Lung (tissue), 12 donors: ENCODE data around the gene SEMA4C. TPM values are rescaled to one million over a fixed set of nuclear protein-coding genes. Genes with fewer than 3 reads are reported as not detected.

Source experiments
- ATAC-seq: fragments of 200-7000 bp; cut with Tn5 transposase; one replicate; pipeline ENCODE4 v1.9.1; 2020; ENCODE audit warnings: moderate number of reproducible peaks; ENCODE audit not compliant: insufficient read depth, low FRiP score
- DNase-seq, 3 donors: peaks; one replicate each; pipeline ENCODE4 v3.0.0-alpha.2; 2013 to 2017
- H3K27ac ChIP-seq, 2 donors: one replicate each; pipeline ENCODE4 v1.5.1; 2013; ENCODE audit warnings: mild to moderate bottlenecking in 2 of 2, moderate library complexity in 2 of 2, control low read depth in 1 of 2, inconsistent platforms in 1 of 2, low read depth in 1 of 2, low read length in 1 of 2
- H3K27me3 ChIP-seq, 3 donors: one replicate each; pipeline ENCODE4 v1.5.1; 2013; ENCODE audit warnings: low read length in 2 of 3; ENCODE audit not compliant: control insufficient read depth in 3 of 3, insufficient read depth in 3 of 3
- H3K36me3 ChIP-seq, 4 donors: one replicate each; pipeline ENCODE4 v1.5.1; 2013; ENCODE audit warnings: low read length in 4 of 4, mild to moderate bottlenecking in 1 of 4, moderate library complexity in 1 of 4; ENCODE audit not compliant: control insufficient read depth in 4 of 4, insufficient read depth in 4 of 4
- H3K4me1 ChIP-seq, 5 donors: one replicate each; pipeline ENCODE4 v1.5.1; 2013; ENCODE audit warnings: low read length in 5 of 5, mild to moderate bottlenecking in 2 of 5, moderate library complexity in 1 of 5; ENCODE audit not compliant: control insufficient read depth in 5 of 5, insufficient read depth in 5 of 5
- H3K4me3 ChIP-seq: one replicate; pipeline ENCODE4 v1.5.1; 2013; ENCODE audit warnings: mild to moderate bottlenecking, control low read depth, moderate library complexity
- H3K9ac ChIP-seq, 2 donors: one replicate each; pipeline ENCODE4 v1.5.1; 2013; ENCODE audit warnings: low read length in 2 of 2, control low read depth in 1 of 2; ENCODE audit not compliant: insufficient read depth in 1 of 2
- H3K9me3 ChIP-seq, 4 donors: one replicate each; pipeline ENCODE4 v1.5.1; 2013; ENCODE audit warnings: low read length in 3 of 4, mild to moderate bottlenecking in 1 of 4, moderate library complexity in 1 of 4; ENCODE audit not compliant: control insufficient read depth in 4 of 4, insufficient read depth in 3 of 4
- CTCF ChIP-seq: IDR thresholded peaks from 2 replicates; pipeline ENCODE4 v1.5.1; 2012; ENCODE audit warnings: mild to moderate bottlenecking; ENCODE audit errors: control extremely low read depth, extremely low read depth
- WGBS, 2 donors: extraction: QIAGEN DNeasy Blood & Tissue Kit; methylation state at CpG; one replicate each; pipeline ENCODE4 v1.1.7; 2013; 5-methylcytosine and 5-hydroxymethylcytosine counted together
- polyA plus RNA-seq, 2 donors: library from polyadenylated mRNA; stranded (reverse); fragments of 200-250 nt; gene quantifications; one replicate each; pipeline ENCODE4 v1.2.1, GENCODE V29; 2013
- total RNA-seq, 2 donors: library from RNA; depleted of rRNA in 1 of 2; stranded (reverse); fragments of >200 nt in 1 of 2; gene quantifications; one replicate each; pipeline ENCODE4 v1.2.1, GENCODE V29; 2014 to 2021
- donor health status: control.
- donor health status: control.
- donor health status: Bipolar disorder and iron deficiency.
- donor health status: healthy.
- donor health status: DM: yes; HTN: yes; CAD: no.

SEMA4C gene
- total and polyA plus RNA-seq, 4 donors: 18.8 to 42.0 (median 28.8) TPM

DNA sequence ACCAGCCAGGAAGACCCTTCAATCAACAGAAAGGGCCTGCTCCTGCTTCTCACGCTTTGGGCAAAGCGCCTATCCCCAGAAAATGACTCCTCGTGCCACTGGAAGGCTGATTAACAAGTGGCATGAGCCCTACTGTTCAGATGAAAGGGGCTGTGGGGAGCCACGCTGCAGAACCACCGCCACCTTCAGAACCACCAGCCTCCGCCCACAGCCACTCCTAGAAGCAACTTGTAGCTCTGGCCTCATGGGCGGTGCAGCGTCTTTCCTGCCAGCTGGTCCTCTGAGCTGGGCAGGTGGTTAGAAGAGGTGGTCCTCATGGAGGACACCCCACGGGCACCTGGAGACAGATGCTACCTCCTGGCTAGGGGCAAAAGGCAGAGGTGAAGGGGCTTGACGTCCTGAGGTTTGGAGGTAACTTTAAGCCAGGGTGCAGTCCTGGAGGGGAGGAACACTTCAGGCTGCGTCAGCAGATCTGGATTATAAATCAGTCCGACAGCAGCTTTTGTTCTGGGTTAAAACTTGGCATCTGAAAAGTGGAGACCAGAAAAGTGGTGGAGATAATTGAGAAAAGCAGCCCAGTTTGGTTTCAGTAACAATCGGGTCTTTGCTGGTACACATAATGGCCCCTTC, 861 bp upstream of the SEMA4C start:
- H3K4me1 ChIP-seq: peaks cover 0 to 36% (median 22%) of the 10 kb centered on the region in 5 donors
- DNase-seq: peak; percentile 37 to 50 (median 40)
- no peak for TF ChIP-seq CTCF
- H3K9ac ChIP-seq: peak overlapping the region in 1 of 2 donors; percentile 58
- WGBS, 2 donors: 11 to 13% methylated on average over 13 of the region's 13 CpGs
- no peak for ATAC-seq
- H3K4me3 ChIP-seq: peak overlapping the region; percentile 71
- H3K27me3 ChIP-seq: no peaks in the 10 kb centered on the region
- H3K27ac ChIP-seq: peak overlapping the region; percentile 89 to 94
- H3K36me3 ChIP-seq: peaks cover 0 to 18% (median 8%) of the 10 kb centered on the region in 4 donors
- H3K9me3 ChIP-seq: no peaks in the 10 kb centered on the region

DNA sequence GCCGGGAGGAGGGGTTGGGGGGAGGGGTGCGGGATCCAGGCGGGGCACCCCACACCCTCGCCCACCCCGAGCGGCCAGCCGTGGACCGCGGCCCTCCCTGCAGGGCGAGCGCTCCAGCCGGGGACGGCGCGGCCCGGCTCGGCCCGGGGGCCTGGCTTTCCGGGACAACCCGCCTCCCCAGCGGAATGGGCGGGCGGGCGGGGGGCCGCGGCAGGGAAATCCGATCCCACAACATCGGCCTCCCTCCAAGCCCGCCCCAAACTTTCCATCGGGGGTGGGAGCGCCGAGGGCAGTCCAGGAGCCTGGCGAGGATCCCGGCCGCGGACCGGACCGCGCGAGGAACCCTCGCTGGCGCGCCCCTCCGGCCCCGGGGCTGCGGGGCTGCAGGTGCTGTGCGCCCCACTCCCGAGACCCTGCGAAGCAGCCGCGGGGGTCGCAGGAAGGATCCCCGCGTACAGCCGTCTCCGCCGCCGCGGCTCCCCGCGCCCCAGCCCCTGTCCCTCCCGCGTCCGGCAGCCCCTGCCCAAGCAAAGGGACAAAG, 529 bp downstream of the SEMA4C start:
- Histone ChIP-seq H3K9me3 (no peaks in the 10 kb centered on the region), H3K4me1 (peaks cover 0 to 24% (median 19%) of the 10 kb centered on the region in 5 donors), H3K36me3 (peaks cover 0 to 31% (median 18%) of the 10 kb centered on the region in 4 donors), H3K9ac (peak overlapping the region in 1 of 2 donors; percentile 46), H3K4me3 (peak overlapping the region; percentile 71), H3K27me3 (no peaks in the 10 kb centered on the region), H3K27ac (peak overlapping the region; percentile 90 to 94)
- peak; percentile 91 to 94 (median 92) for DNase-seq
- 1% methylated on average over 23 to 64 of the region's 64 CpGs for WGBS, 2 donors
- ATAC-seq: peak; percentile 64
- no peak for TF ChIP-seq CTCF

DNA sequence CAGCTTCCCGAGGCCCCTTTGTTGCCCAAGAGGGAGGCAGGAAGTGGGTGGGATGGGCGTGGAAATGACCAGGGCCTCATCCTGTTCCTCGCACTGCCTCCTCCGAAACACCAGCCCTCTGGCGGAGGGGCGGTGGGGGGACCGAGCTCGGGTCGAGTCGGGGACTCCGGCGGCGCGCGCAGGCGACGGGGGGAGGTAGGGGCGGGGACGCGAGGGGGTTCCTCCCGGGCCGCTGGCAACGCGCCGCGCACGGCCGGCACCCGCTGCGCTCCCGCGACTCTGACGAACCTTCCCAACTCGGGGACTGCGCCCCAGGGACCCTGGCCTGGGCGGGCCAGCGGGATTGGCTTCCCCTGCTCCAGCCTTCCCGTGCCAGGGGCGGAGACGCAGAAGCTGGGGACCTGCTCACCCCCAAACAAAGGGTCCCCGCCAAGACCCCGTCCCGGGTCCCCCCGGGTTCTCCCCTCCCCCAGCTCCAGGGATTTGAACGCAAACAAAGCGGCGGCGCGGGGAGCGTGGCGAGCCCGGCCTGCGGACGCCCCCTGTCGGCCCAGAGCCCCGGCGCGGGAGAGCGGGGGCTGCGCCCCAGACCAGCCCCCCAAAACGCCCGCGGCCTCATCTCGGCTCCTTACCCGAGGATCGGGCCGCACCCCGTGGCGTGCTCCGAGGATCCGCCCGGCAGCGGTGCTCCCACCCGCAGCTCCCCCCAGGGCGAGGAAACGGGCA, 1.2 kb downstream of the SEMA4C start:
- peak overlapping the region; percentile 90 to 94 for H3K27ac ChIP-seq
- peaks cover 0 to 38% (median 23%) of the 10 kb centered on the region in 4 donors for H3K36me3 ChIP-seq
- H3K27me3 ChIP-seq: no peaks in the 10 kb centered on the region
- TF ChIP-seq CTCF: no peak
- no peaks in the 10 kb centered on the region for H3K9me3 ChIP-seq
- peak; percentile 97 to 98 (median 97) for DNase-seq
- ATAC-seq: peak; percentile 51
- peak overlapping the region; percentile 68 for H3K4me3 ChIP-seq
- 1 to 2% methylated on average over 36 to 76 of the region's 76 CpGs for WGBS, 2 donors
- H3K4me1 ChIP-seq: peaks cover 0 to 24% (median 15%) of the 10 kb centered on the region in 5 donors
- peak overlapping the region; percentile 49 to 63 for H3K9ac ChIP-seq
